CD14-positive monocyte (primary cell): ENCODE measurements around the gene NAXE. TPM values are rescaled to one million over a fixed set of nuclear protein-coding genes. Genes with fewer than 3 reads are reported as not detected.

Experiments
- DNase-seq, 3 donors: peaks; one replicate each; pipeline ENCODE4 v3.0.0-alpha.2; 2011 to 2022
- H2AFZ ChIP-seq: 2 replicates; pipeline ENCODE4 v1.6.0; 2012; ENCODE audit warnings: mild to moderate bottlenecking, low read depth, low read length, inconsistent platforms; ENCODE audit not compliant: insufficient read depth, poor library complexity, severe bottlenecking
- H3K27ac ChIP-seq, 2 donors: 1 replicate in 1 of 2; 2 replicates in 1 of 2; pipeline ENCODE4 v1.5.1; 2012 to 2013; ENCODE audit warnings: low read length in 2 of 2, control low read depth in 1 of 2, inconsistent platforms in 1 of 2, low read depth in 1 of 2, mild to moderate bottlenecking in 1 of 2
- H3K27me3 ChIP-seq, 2 donors: one replicate each; pipeline versions ENCODE4 v1.6.0 to v1.6.1; 2011 to 2013; ENCODE audit warnings: low read length in 2 of 2; ENCODE audit not compliant: control insufficient read depth in 2 of 2, insufficient read depth in 2 of 2
- H3K36me3 ChIP-seq, 2 donors: replicated peaks in 1 of 2; 1 replicate in 1 of 2; 2 replicates in 1 of 2; pipeline versions ENCODE4 v1.5.1 to v1.6.1; 2012 to 2013; ENCODE audit warnings: low read length in 2 of 2, control low read depth in 1 of 2, inconsistent platforms in 1 of 2, mild to moderate bottlenecking in 1 of 2; ENCODE audit not compliant: insufficient read depth in 2 of 2, control insufficient read depth in 1 of 2
- H3K4me1 ChIP-seq, 2 donors: 1 replicate in 1 of 2; 2 replicates in 1 of 2; pipeline versions ENCODE4 v1.5.1 to v1.6.1; 2012 to 2013; ENCODE audit warnings: low read length in 2 of 2, control low read depth in 1 of 2, inconsistent platforms in 1 of 2, mild to moderate bottlenecking in 1 of 2, moderate library complexity in 1 of 2; ENCODE audit not compliant: insufficient read depth in 2 of 2, control insufficient read depth in 1 of 2
- H3K4me2 ChIP-seq: replicated peaks from 2 replicates; pipeline ENCODE3; 2012; ENCODE audit warnings: low read length, moderate library complexity, mild to moderate bottlenecking; ENCODE audit not compliant: poor library complexity, severe bottlenecking; ENCODE audit errors: extremely low read depth
- H3K4me3 ChIP-seq, 3 experiments: fragments of 200-600 bp in 1 of 3; sonication (generic) in 1 of 3; replicated peaks in 1 of 3; 1 replicate in 2 of 3; 2 replicates in 1 of 3; pipeline ENCODE4 v1.5.1; 2011 to 2013; ENCODE audit warnings: low read length in 3 of 3, mild to moderate bottlenecking in 3 of 3, control low read depth in 2 of 3, low read depth in 2 of 3, inconsistent platforms in 1 of 3, moderate library complexity in 1 of 3
- H3K79me2 ChIP-seq: 2 replicates; pipeline ENCODE4 v1.6.0; 2012; ENCODE audit warnings: mild to moderate bottlenecking, control low read depth, inconsistent platforms, low read length, moderate library complexity; ENCODE audit not compliant: insufficient read depth
- H3K9ac ChIP-seq: 2 replicates; pipeline ENCODE4 v1.6.0; 2017; ENCODE audit warnings: low read length, mild to moderate bottlenecking; ENCODE audit not compliant: insufficient read depth, poor library complexity, severe bottlenecking
- H3K9me3 ChIP-seq, 2 donors: replicated peaks in 1 of 2; 1 replicate in 1 of 2; 2 replicates in 1 of 2; pipeline versions ENCODE4 v1.5.1 to v1.6.1; 2012 to 2013; ENCODE audit warnings: low read length in 2 of 2, control low read depth in 1 of 2; ENCODE audit not compliant: control insufficient read depth in 1 of 2, insufficient read depth in 1 of 2
- H4K20me1 ChIP-seq: 2 replicates; pipeline ENCODE4 v1.6.0; 2012; ENCODE audit warnings: mild to moderate bottlenecking, low read length, control low read depth, moderate library complexity; ENCODE audit not compliant: insufficient read depth
- H3K27ac Mint-ChIP-seq, 7 donors: one replicate each; pipeline ENCODE4 v1.8.0; 2020; ENCODE audit warnings: mild to moderate bottlenecking in 7 of 7, mixed read lengths in 7 of 7, moderate library complexity in 6 of 7, inconsistent platforms in 2 of 7
- H3K27me3 Mint-ChIP-seq, 3 donors: one replicate each; pipeline ENCODE4 v1.8.0; 2021 to 2022; ENCODE audit warnings: low read depth in 3 of 3, mild to moderate bottlenecking in 3 of 3, mixed read lengths in 3 of 3, moderate library complexity in 3 of 3, inconsistent platforms in 1 of 3
- H3K36me3 Mint-ChIP-seq, 2 donors: one replicate each; pipeline ENCODE4 v1.8.0; 2020; ENCODE audit warnings: mixed read lengths in 2 of 2, inconsistent platforms in 1 of 2, mild to moderate bottlenecking in 1 of 2
- H3K4me1 Mint-ChIP-seq: one replicate; pipeline ENCODE4 v1.8.0; 2020; ENCODE audit warnings: mild to moderate bottlenecking, mixed read lengths
- H3K4me3 Mint-ChIP-seq, 2 donors: one replicate each; pipeline ENCODE4 v1.8.0; 2020; ENCODE audit warnings: mild to moderate bottlenecking in 2 of 2, mixed read lengths in 2 of 2, moderate library complexity in 1 of 2
- H3K9me3 Mint-ChIP-seq, 7 donors: one replicate each; pipeline ENCODE4 v1.8.0; 2020 to 2022; ENCODE audit warnings: mixed read lengths in 7 of 7, mild to moderate bottlenecking in 6 of 7, moderate library complexity in 6 of 7, inconsistent platforms in 2 of 7
- WGBS: methylation state at CpG from one replicate; pipeline ENCODE4 v1.1.5; 2013; ENCODE audit warnings: missing lambda C conversion rate; ENCODE audit not compliant: insufficient coverage; 5-methylcytosine and 5-hydroxymethylcytosine counted together
- intact Hi-C, 2 donors: fragments of 100-400 bp; cut with micrococcal nuclease; formaldehyde crosslinking; loops; one replicate each; pipeline versions ENCODE4 v1.15.0 to v1.15.1; 2023
- polyA plus RNA-seq, 3 donors: library from polyadenylated mRNA; depleted of rRNA in 1 of 3; unstranded in 2 of 3; stranded (reverse) in 1 of 3; fragments of 300-500 nt in 2 of 3; fragments of >200 nt in 1 of 3; fragmentation: Illumina TruSeq in 2 of 3; gene quantifications; 1 replicate in 2 of 3; 2 replicates in 1 of 3; pipeline ENCODE4 v1.2.3, GENCODE V29; 2012 to 2021
- TF ChIP-seq, protein P1 (sequence below): fragments of 200-600 bp; IDR thresholded peaks from one replicate; pipeline ENCODE4 v1.8.0; 2022; ENCODE audit warnings: antibody characterized with exemption, mild to moderate bottlenecking

Gene NAXE
- polyA plus RNA-seq, 3 donors: 23.7 to 81.7 (median 54.9) TPM

GRCh38 chr1:156578055-156578454 is 13.5 kb upstream of the NAXE start:
- no peak overlapping the region for H3K4me3 Mint-ChIP-seq

DNA sequence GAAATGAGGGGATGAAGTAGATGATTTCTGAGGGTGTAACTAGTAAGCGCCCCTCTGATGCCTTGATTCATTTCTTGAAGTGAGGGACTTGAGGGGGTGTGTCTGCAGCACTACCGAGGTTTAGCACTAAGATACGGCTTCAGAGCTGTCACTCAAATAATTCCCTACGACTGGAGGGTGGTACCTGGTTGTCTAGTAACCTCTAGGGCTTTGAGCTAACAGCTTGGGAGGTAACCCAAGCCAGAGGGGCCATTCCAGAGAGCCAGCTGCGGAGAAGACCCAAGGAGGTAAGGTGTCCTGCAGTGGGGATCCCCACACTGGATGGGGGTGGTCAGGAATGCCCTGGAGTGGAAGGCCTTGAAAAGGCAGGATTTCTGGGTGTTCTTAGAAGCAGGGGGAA is 12.1 kb upstream of the NAXE start, which contains the start of gene TTC24:
TSS of gene TTC24 (plus strand) at position 252 of the 400 bp plus-strand sequence. CDS start 1,642 bp downstream, outside the sequence.
- Histone ChIP-seq H3K4me1 (peaks cover 16 to 20% of the 10 kb centered on the region in 2 donors), H3K4me2 (no peak within 1 kb of the TSS), H3K27ac (no peak within 1 kb of the TSS), H4K20me1 (no peaks in the 10 kb centered on the region), H3K9me3 (no peaks in the 10 kb centered on the region), H3K4me3 (no peak within 1 kb of the TSS), H2AFZ (no peak within 1 kb of the TSS), H3K36me3 (no peaks in the 10 kb centered on the region), H3K79me2 (no peaks in the 10 kb centered on the region), H3K9ac (no peak within 1 kb of the TSS), H3K27me3 (no peaks in the 10 kb centered on the region)
- Mint-ChIP-seq H3K27ac (peak within 1 kb of the TSS in 2 of 7 donors; percentile 55 to 76), H3K27me3 (peaks cover 2 to 8% (median 5%) of the 10 kb centered on the region in 3 donors), H3K36me3 (no peaks in the 10 kb centered on the region), H3K4me1 (peaks cover 28% of the 10 kb centered on the region), H3K9me3 (no peaks in the 10 kb centered on the region), H3K4me3 (no peak within 1 kb of the TSS)
- TF ChIP-seq, protein P1, sequence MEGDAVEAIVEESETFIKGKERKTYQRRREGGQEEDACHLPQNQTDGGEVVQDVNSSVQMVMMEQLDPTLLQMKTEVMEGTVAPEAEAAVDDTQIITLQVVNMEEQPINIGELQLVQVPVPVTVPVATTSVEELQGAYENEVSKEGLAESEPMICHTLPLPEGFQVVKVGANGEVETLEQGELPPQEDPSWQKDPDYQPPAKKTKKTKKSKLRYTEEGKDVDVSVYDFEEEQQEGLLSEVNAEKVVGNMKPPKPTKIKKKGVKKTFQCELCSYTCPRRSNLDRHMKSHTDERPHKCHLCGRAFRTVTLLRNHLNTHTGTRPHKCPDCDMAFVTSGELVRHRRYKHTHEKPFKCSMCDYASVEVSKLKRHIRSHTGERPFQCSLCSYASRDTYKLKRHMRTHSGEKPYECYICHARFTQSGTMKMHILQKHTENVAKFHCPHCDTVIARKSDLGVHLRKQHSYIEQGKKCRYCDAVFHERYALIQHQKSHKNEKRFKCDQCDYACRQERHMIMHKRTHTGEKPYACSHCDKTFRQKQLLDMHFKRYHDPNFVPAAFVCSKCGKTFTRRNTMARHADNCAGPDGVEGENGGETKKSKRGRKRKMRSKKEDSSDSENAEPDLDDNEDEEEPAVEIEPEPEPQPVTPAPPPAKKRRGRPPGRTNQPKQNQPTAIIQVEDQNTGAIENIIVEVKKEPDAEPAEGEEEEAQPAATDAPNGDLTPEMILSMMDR: no peak
- 85% methylated on average over 5 of the region's 5 CpGs for WGBS
- DNase-seq: no peak
- intact Hi-C loops: no loop called here

More at GRCh38 chr1:156578055-156578454, 13.5 kb upstream of the NAXE start:
- no peak overlapping the region for H3K4me3 ChIP-seq
- H3K4me1 Mint-ChIP-seq: peaks cover 18% of the 10 kb centered on the region
- H3K4me1 ChIP-seq: peaks cover 13 to 17% of the 10 kb centered on the region in 2 donors
- H3K4me2 ChIP-seq: no peak overlapping the region
- H3K27ac ChIP-seq: no peak overlapping the region
- TF ChIP-seq, protein P1: no peak
- no peaks in the 10 kb centered on the region for H3K9me3 Mint-ChIP-seq
- intact Hi-C loops: no loop called here
- no CpG with 5 or more reads among the region's 7 CpGs for WGBS
- peak overlapping the region in 3 of 7 donors; percentile 11 to 66 (median 26) for H3K27ac Mint-ChIP-seq
- H3K27me3 Mint-ChIP-seq: peaks cover 2 to 8% (median 7%) of the 10 kb centered on the region in 3 donors
- no peak overlapping the region for H3K9ac ChIP-seq
- no peaks in the 10 kb centered on the region for H3K27me3 ChIP-seq
- H3K36me3 Mint-ChIP-seq: no peaks in the 10 kb centered on the region
- no peak overlapping the region for H2AFZ ChIP-seq
- no peaks in the 10 kb centered on the region for H3K9me3 ChIP-seq
- H3K36me3 ChIP-seq: no peaks in the 10 kb centered on the region
- no peaks in the 10 kb centered on the region for H3K79me2 ChIP-seq
- H4K20me1 ChIP-seq: no peaks in the 10 kb centered on the region
- no peak for DNase-seq
